IMR-90 (cell line): ENCODE data around the gene RPL35. TPM values are rescaled to one million over a fixed set of nuclear protein-coding genes. Genes with fewer than 3 reads are reported as not detected.

Source experiments
- ATAC-seq: fragments of 200-7000 bp; cut with Tn5 transposase; 2 replicates; pipeline ENCODE4 v1.9.1; 2020; ENCODE audit warnings: low read depth, mild to moderate bottlenecking, moderate library complexity
- BruUV-seq: library from RNA; stranded (reverse); fragments of 400-500 nt; replicated peaks from 2 replicates; lab custom pipeline; 2021; lab: Mats Ljungman, UMichigan
- CTCF ChIA-PET: fragments of 300-600 bp; formaldehyde crosslinking; extraction: SDS; loops from one replicate; lab custom pipeline; 2021; ENCODE audit warnings: antibody characterized with exemption; lab: Yijun Ruan, JAX
- POLR2A ChIA-PET: fragments of 300-600 bp; sonication (Branson Sonifier 250); formaldehyde crosslinking; loops from one replicate; lab custom pipeline; 2022; ENCODE audit warnings: antibody characterized with exemption; ENCODE audit not compliant: unreplicated experiment; lab: Charles Lee
- DNase-seq: peaks from one replicate; pipeline ENCODE4 v3.0.0; 2013
- H2AFZ ChIP-seq: replicated peaks from 2 replicates; pipeline ENCODE3; 2013; ENCODE audit warnings: low read length, mild to moderate bottlenecking; ENCODE audit not compliant: poor library complexity
- H2AK5ac ChIP-seq: 2 replicates; pipeline ENCODE4 v1.6.1; 2013; ENCODE audit warnings: low read depth, low read length, inconsistent platforms
- H2AK9ac ChIP-seq: replicated peaks from 2 replicates; pipeline ENCODE3; 2013; ENCODE audit warnings: mild to moderate bottlenecking, low read depth, low read length, moderate library complexity; ENCODE audit not compliant: poor library complexity
- H2BK120ac ChIP-seq: 2 replicates; pipeline ENCODE4 v1.6.1; 2013; ENCODE audit warnings: low read depth, low read length, inconsistent platforms
- H2BK15ac ChIP-seq: 3 replicates; pipeline ENCODE4 v1.6.1; 2013; ENCODE audit warnings: low read depth, low read length, inconsistent platforms
- H2BK20ac ChIP-seq: 2 replicates; pipeline ENCODE4 v1.6.1; 2013; ENCODE audit warnings: low read depth, mild to moderate bottlenecking, inconsistent platforms, low read length, moderate library complexity
- H2BK5ac ChIP-seq: 2 replicates; pipeline ENCODE4 v1.6.1; 2013; ENCODE audit warnings: mild to moderate bottlenecking, low read depth, low read length, inconsistent platforms; ENCODE audit not compliant: poor library complexity, severe bottlenecking
- H3K14ac ChIP-seq: replicated peaks from 2 replicates; pipeline ENCODE4 v1.6.1; 2013; ENCODE audit warnings: low read depth, low read length, inconsistent platforms
- H3K18ac ChIP-seq: 2 replicates; pipeline ENCODE4 v1.6.1; 2013; ENCODE audit warnings: low read depth, low read length, control low read depth
- H3K23ac ChIP-seq: 2 replicates; pipeline ENCODE4 v1.6.1; 2013; ENCODE audit warnings: low read depth, low read length, inconsistent platforms
- H3K27ac ChIP-seq: 2 replicates; pipeline ENCODE4 v1.5.1; 2013; ENCODE audit warnings: mild to moderate bottlenecking, control low read depth, low read length; ENCODE audit not compliant: insufficient read depth
- H3K27me3 ChIP-seq: 2 replicates; pipeline ENCODE4 v1.6.1; 2013; ENCODE audit warnings: low read length; ENCODE audit not compliant: control insufficient read depth, insufficient read depth
- H3K36me3 ChIP-seq: 2 replicates; pipeline ENCODE4 v1.6.1; 2013; ENCODE audit warnings: low read length, mixed read lengths; ENCODE audit not compliant: control insufficient read depth, insufficient read depth
- H3K4ac ChIP-seq: 2 replicates; pipeline ENCODE4 v1.6.1; 2013; ENCODE audit warnings: low read depth, low read length, inconsistent platforms
- H3K4me1 ChIP-seq: 2 replicates; pipeline ENCODE4 v1.6.1; 2013; ENCODE audit warnings: low read length, mixed read lengths; ENCODE audit not compliant: control insufficient read depth, insufficient read depth
- H3K4me2 ChIP-seq: 2 replicates; pipeline ENCODE4 v1.6.1; 2013; ENCODE audit warnings: low read depth, mild to moderate bottlenecking, control low read depth, low read length, moderate library complexity
- H3K4me3 ChIP-seq: 2 replicates; pipeline ENCODE4 v1.5.1; 2013; ENCODE audit warnings: low read depth, mild to moderate bottlenecking, control low read depth, low read length, moderate library complexity; ENCODE audit not compliant: insufficient read depth
- H3K56ac ChIP-seq: 2 replicates; pipeline ENCODE4 v1.6.1; 2013; ENCODE audit warnings: low read length, inconsistent platforms; ENCODE audit not compliant: insufficient read depth; ENCODE audit errors: extremely low read depth
- H3K79me1 ChIP-seq, 2 experiments: 2 replicates each; pipeline ENCODE4 v1.6.1; 2013; ENCODE audit warnings: low read length in 2 of 2, inconsistent platforms in 1 of 2, low read depth in 1 of 2
- H3K9ac ChIP-seq: 2 replicates; pipeline ENCODE4 v1.6.1; 2013; ENCODE audit warnings: low read depth, low read length, control low read depth
- H3K9me1 ChIP-seq: 2 replicates; pipeline ENCODE4 v1.6.1; 2013; ENCODE audit warnings: low read length, inconsistent platforms; ENCODE audit not compliant: insufficient read depth
- H3K9me3 ChIP-seq: 2 replicates; pipeline ENCODE4 v1.6.1; 2013; ENCODE audit warnings: low read length; ENCODE audit not compliant: control insufficient read depth, insufficient read depth
- H4K20me1 ChIP-seq: 2 replicates; pipeline ENCODE4 v1.6.1; 2013; ENCODE audit warnings: low read length, inconsistent platforms; ENCODE audit not compliant: insufficient read depth
- H4K5ac ChIP-seq: 2 replicates; pipeline ENCODE4 v1.6.1; 2013; ENCODE audit warnings: mild to moderate bottlenecking, low read depth, low read length, control low read depth
- H4K8ac ChIP-seq, 2 experiments: 2 replicates each; pipeline ENCODE4 v1.6.1; 2013; ENCODE audit warnings: low read depth in 2 of 2, low read length in 2 of 2, control low read depth in 1 of 2, inconsistent platforms in 1 of 2
- H4K91ac ChIP-seq: 2 replicates; pipeline ENCODE4 v1.6.1; 2013; ENCODE audit warnings: low read depth, low read length, inconsistent platforms; ENCODE audit not compliant: insufficient read depth
- CHD1 ChIP-seq: IDR thresholded peaks from 2 replicates; pipeline ENCODE4 v1.6.1; 2012; ENCODE audit warnings: low read depth, low read length, improper control_type of control experiment
- MXI1 ChIP-seq: IDR thresholded peaks from 2 replicates; pipeline ENCODE4 v1.6.1; 2012; ENCODE audit warnings: low read depth, mild to moderate bottlenecking, low read length, moderate library complexity, borderline replicate concordance
- RAD21 ChIP-seq: IDR thresholded peaks from 2 replicates; pipeline ENCODE4 v1.6.1; 2012; ENCODE audit warnings: low read length, improper control_type of control experiment
- RFX5 ChIP-seq: IDR thresholded peaks from 2 replicates; pipeline ENCODE4 v1.8.0; 2012; ENCODE audit warnings: low read depth, mild to moderate bottlenecking, low read length, moderate library complexity
- SMC3 ChIP-seq: fragments of 150-350 bp; IDR thresholded peaks from 2 replicates; pipeline ENCODE4 v1.6.1; 2016; ENCODE audit warnings: low read depth, mild to moderate bottlenecking, antibody characterized with exemption, low read length, moderate library complexity
- WGBS, 2 experiments: methylation state at CpG; one replicate each; pipeline versions ENCODE4 v1.1.5 to v1.1.7; 2013; ENCODE audit warnings: missing lambda C conversion rate in 2 of 2; ENCODE audit not compliant: insufficient read length in 1 of 2; ENCODE audit errors: extremely low coverage in 2 of 2; 5-methylcytosine and 5-hydroxymethylcytosine counted together
- dilution Hi-C: fragments of 300-500 bp; cut with HindIII; formaldehyde crosslinking; loops from one replicate; pipeline ENCODE4 v1.14.3; 2018; ENCODE audit warnings: low sequenced_read_pairs; ENCODE audit not compliant: unreplicated experiment
- in situ Hi-C: fragments of 300-500 bp; cut with MboI; formaldehyde crosslinking; loops from 3 replicates; pipeline ENCODE4 v1.14.3; 2019; ENCODE audit warnings: low sequenced_read_pairs, inconsistent platforms, mixed read lengths
- intact Hi-C: fragments of 100-400 bp; cut with micrococcal nuclease; formaldehyde crosslinking; loops from 2 replicates; pipeline ENCODE4 v1.10.0; 2022
- polyA plus RNA-seq, 3 experiments: library from polyadenylated mRNA; depleted of rRNA; stranded (reverse); fragments of >200 nt; gene quantifications; 2 replicates each; pipeline ENCODE4 v1.2.3, GENCODE V29; 2012; ENCODE audit warnings: low replicate concordance in 1 of 3
- total RNA-seq: library from RNA; depleted of rRNA; stranded (reverse); fragments of >200 nt; gene quantifications from 2 replicates; pipeline ENCODE4 v1.2.3, GENCODE V29; 2012
- TF ChIP-seq, protein P1 (sequence below): fragments of 150-350 bp; IDR thresholded peaks from 2 replicates; pipeline ENCODE4 v1.6.1; 2016; ENCODE audit warnings: low read depth, mild to moderate bottlenecking, low read length, moderate library complexity, borderline replicate concordance

RPL35 gene
- total and polyA plus RNA-seq, 2 of the 4 experiments (the other 2 are of a cell fraction) = 881 to 1,650 TPM

DNA sequence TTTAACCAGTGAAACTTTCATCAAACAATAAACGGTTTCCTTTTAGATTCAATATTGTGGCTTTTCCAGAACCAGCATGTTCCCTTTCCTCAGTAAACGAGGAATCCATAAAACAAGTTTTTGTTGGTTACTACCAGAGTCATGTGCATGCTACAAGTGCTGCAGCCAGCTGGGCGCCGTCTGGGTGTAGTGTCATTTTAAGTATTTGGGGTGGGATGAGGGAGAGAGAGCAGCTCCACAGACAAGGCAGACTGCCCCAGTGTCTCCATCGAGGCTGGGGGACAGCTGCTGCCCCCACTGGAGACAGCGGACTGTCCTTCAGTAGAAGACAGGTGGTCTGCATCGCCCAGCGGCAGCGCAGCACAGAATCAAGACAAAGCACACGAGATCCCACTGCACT, 17.5 kb upstream of the RPL35 start:
- H3K18ac ChIP-seq = no peak overlapping the region
- dilution Hi-C loops = no loop called here
- no peak for ATAC-seq
- TF ChIP-seq CHD1 = no peak
- TF ChIP-seq, protein P1, sequence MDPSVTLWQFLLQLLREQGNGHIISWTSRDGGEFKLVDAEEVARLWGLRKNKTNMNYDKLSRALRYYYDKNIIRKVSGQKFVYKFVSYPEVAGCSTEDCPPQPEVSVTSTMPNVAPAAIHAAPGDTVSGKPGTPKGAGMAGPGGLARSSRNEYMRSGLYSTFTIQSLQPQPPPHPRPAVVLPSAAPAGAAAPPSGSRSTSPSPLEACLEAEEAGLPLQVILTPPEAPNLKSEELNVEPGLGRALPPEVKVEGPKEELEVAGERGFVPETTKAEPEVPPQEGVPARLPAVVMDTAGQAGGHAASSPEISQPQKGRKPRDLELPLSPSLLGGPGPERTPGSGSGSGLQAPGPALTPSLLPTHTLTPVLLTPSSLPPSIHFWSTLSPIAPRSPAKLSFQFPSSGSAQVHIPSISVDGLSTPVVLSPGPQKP = no peak
- TF ChIP-seq RFX5 = no peak
- TF ChIP-seq SMC3 = no peak
- no peak for TF ChIP-seq RAD21
- no peak for TF ChIP-seq MXI1
- no peak overlapping the region for H2BK20ac ChIP-seq
- ChIA-PET CTCF (interaction anchor here (2.0 kb wide), 1 partner anchor 15 kb away, joined by 5 read pairs; no protein-coding TSS in a partner anchor), POLR2A (no interaction called here)
- no peak overlapping the region for H2BK5ac ChIP-seq
- WGBS, 2 experiments = 38% methylated on average over 4 of the region's 10 CpGs; no CpG with 5 or more reads in 1 of the 2 experiments
- no peak overlapping the region for H2BK120ac ChIP-seq
- in situ Hi-C loops = no loop called here
- H3K56ac ChIP-seq = no peak overlapping the region
- no peak overlapping the region for H3K9ac ChIP-seq
- H3K14ac ChIP-seq = no peak overlapping the region
- intact Hi-C loops = no loop called here
- H3K4me2 ChIP-seq = no peak overlapping the region
- no peak overlapping the region for H4K8ac ChIP-seq
- BruUV-seq = TSS peak; percentile 79
- no peak overlapping the region for H2AK5ac ChIP-seq
- H3K9me3 ChIP-seq = no peaks in the 10 kb centered on the region
- H2AFZ ChIP-seq = no peak overlapping the region
- no peak overlapping the region for H3K4me3 ChIP-seq
- peaks cover 29% of the 10 kb centered on the region for H4K20me1 ChIP-seq
- H3K79me1 ChIP-seq = peaks cover 14 to 27% of the 10 kb centered on the region in 2 experiments
- H3K27ac ChIP-seq = no peak overlapping the region
- H4K91ac ChIP-seq = no peak overlapping the region
- H3K27me3 ChIP-seq = no peaks in the 10 kb centered on the region
- no peak for DNase-seq
- H3K4me1 ChIP-seq = peaks cover 2% of the 10 kb centered on the region; the same call in 1 of the 2 replicates
- H3K4ac ChIP-seq = no peak overlapping the region
- H4K5ac ChIP-seq = no peak overlapping the region
- no peak overlapping the region for H2BK15ac ChIP-seq
- H3K23ac ChIP-seq = no peak overlapping the region
- peaks cover 3% of the 10 kb centered on the region; the same call in 1 of the 2 replicates for H3K9me1 ChIP-seq
- H2AK9ac ChIP-seq = no peak overlapping the region
- H3K36me3 ChIP-seq = peaks cover 63% of the 10 kb centered on the region
